Measurements from ENCODE around the gene MMP20.

Gene MMP20

GRCh38 chr11:102545701-102546100 lies 79.4 kb downstream of the MMP20 start:
- TF ChIP-seq ZBTB7A (IDR thresholded peaks at IDR 0.05; ENCODE audit: low read depth) = no peak
- TF ChIP-seq USF1 (IDR thresholded peaks at IDR 0.05) = no peak
- no peak for TF ChIP-seq TEAD4 (IDR thresholded peaks at IDR 0.05)
- no peak for TF ChIP-seq TAF1 (IDR thresholded peaks at IDR 0.05; ENCODE audit: low read depth)
- no peak for TF ChIP-seq FOXM1 (IDR thresholded peaks at IDR 0.05; ENCODE audit: borderline replicate concordance, low read depth)
- no peak for TF ChIP-seq MAX (IDR thresholded peaks at IDR 0.05)
- TF ChIP-seq CEBPB (IDR thresholded peaks at IDR 0.05) = no peak
- TF ChIP-seq EGR1 (IDR thresholded peaks at IDR 0.05) = no peak

- TF ChIP-seq USF1 (IDR thresholded peaks at IDR 0.05) = no peak
- TF ChIP-seq TAF1 (IDR thresholded peaks at IDR 0.05; ENCODE audit: low read depth) = no peak
- no peak for TF ChIP-seq EP300 (IDR thresholded peaks at IDR 0.05; ENCODE audit: borderline replicate concordance)
- TF ChIP-seq NFIC (IDR thresholded peaks at IDR 0.05) = no peak
- TF ChIP-seq CEBPB (IDR thresholded peaks at IDR 0.05) = no peak
- no peak for TF ChIP-seq FOXM1 (IDR thresholded peaks at IDR 0.05; ENCODE audit: borderline replicate concordance, low read depth)
- no peak for TF ChIP-seq ZBTB7A (IDR thresholded peaks at IDR 0.05; ENCODE audit: low read depth)
- no peak for TF ChIP-seq RAD21 (IDR thresholded peaks at IDR 0.05; ENCODE audit: low read depth)
- TF ChIP-seq REST (IDR thresholded peaks at IDR 0.05; ENCODE audit: low read depth) = no peak
- no peak for TF ChIP-seq TCF12 (IDR thresholded peaks at IDR 0.05; ENCODE audit: low read depth)
- no peak for TF ChIP-seq EGR1 (IDR thresholded peaks at IDR 0.05)
- no peak for TF ChIP-seq TEAD4 (IDR thresholded peaks at IDR 0.05)
- no peak for TF ChIP-seq MAX (IDR thresholded peaks at IDR 0.05)
- no peak for TF ChIP-seq CREB1 (IDR thresholded peaks at IDR 0.05; ENCODE audit: low read depth)
Measured at GRCh38 chr11:102544594-102544993, 80.5 kb downstream of the MMP20 start.

- no peak for TF ChIP-seq ZBTB7A (IDR thresholded peaks at IDR 0.05; ENCODE audit: low read depth)
- no peak for TF ChIP-seq REST (IDR thresholded peaks at IDR 0.05; ENCODE audit: low read depth)
- TF ChIP-seq EGR1 (IDR thresholded peaks at IDR 0.05) = no peak
- TF ChIP-seq NFIC (IDR thresholded peaks at IDR 0.05) = no peak
- no peak for TF ChIP-seq TEAD4 (IDR thresholded peaks at IDR 0.05)
- TF ChIP-seq CEBPB (IDR thresholded peaks at IDR 0.05) = no peak
- TF ChIP-seq YY1 (IDR thresholded peaks at IDR 0.05; ENCODE audit: low read depth) = no peak
- TF ChIP-seq CREB1 (IDR thresholded peaks at IDR 0.05; ENCODE audit: low read depth) = no peak
- TF ChIP-seq FOXM1 (IDR thresholded peaks at IDR 0.05; ENCODE audit: borderline replicate concordance, low read depth) = no peak
- no peak for TF ChIP-seq MAX (IDR thresholded peaks at IDR 0.05)
Measured at GRCh38 chr11:102539567-102539966, 85.6 kb downstream of the MMP20 start.

GRCh38 chr11:102538932-102539331 lies 86.2 kb downstream of the MMP20 start:
- TF ChIP-seq MAX (IDR thresholded peaks at IDR 0.05) (no peak), CEBPB (IDR thresholded peaks at IDR 0.05) (no peak), NFIC (IDR thresholded peaks at IDR 0.05) (no peak), TAF1 (IDR thresholded peaks at IDR 0.05; ENCODE audit: low read depth) (no peak), TCF12 (IDR thresholded peaks at IDR 0.05; ENCODE audit: low read depth) (no peak), CREB1 (IDR thresholded peaks at IDR 0.05; ENCODE audit: low read depth) (no peak), EP300 (IDR thresholded peaks at IDR 0.05; ENCODE audit: borderline replicate concordance) (no peak), EGR1 (IDR thresholded peaks at IDR 0.05) (no peak), REST (IDR thresholded peaks at IDR 0.05; ENCODE audit: low read depth) (no peak), TEAD4 (IDR thresholded peaks at IDR 0.05) (no peak), YY1 (IDR thresholded peaks at IDR 0.05; ENCODE audit: low read depth) (no peak), FOXM1 (IDR thresholded peaks at IDR 0.05; ENCODE audit: borderline replicate concordance, low read depth) (no peak), RAD21 (IDR thresholded peaks at IDR 0.05; ENCODE audit: low read depth) (no peak), ZBTB7A (IDR thresholded peaks at IDR 0.05; ENCODE audit: low read depth) (no peak), USF1 (IDR thresholded peaks at IDR 0.05) (no peak)
